A673 (cell line): ENCODE measurements around the gene IRX4.

ENCODE experiments used
- CTCF ChIP-seq: fragments of 300-800, 200-600 bp; sonication (generic); conservative IDR thresholded peaks from 2 replicates; pipeline ENCODE4 v1.5.1; 2017; ENCODE audit warnings: low read depth, mild to moderate bottlenecking, antibody characterized with exemption, low read length, moderate library complexity, mixed read lengths
- EZH2 ChIP-seq: fragments of 200-600 bp; sonication (generic); IDR thresholded peaks from 2 replicates; pipeline ENCODE4 v1.6.1; 2017; ENCODE audit warnings: borderline replicate concordance, low read depth, mild to moderate bottlenecking, mixed read lengths, antibody characterized with exemption, low read length; ENCODE audit not compliant: poor library complexity, severe bottlenecking

GRCh38 chr5:1905108-1905507, 22.4 kb upstream of the IRX4 start:
- TF ChIP-seq CTCF (no peak), EZH2 (no peak)
